Inflammatory macrophage (primary cell): ENCODE data around the gene ELAVL1.
A peak's percentile ranks its signal among the peaks of the same experiment; 100 is the strongest.

Source experiments
- DNase-seq, 2 donors: peaks; one replicate each; pipeline ENCODE4 v3.0.0-alpha.2; 2020 to 2022

The ELAVL1 gene

GRCh38 chr19:7983995-7984837, 21.2 kb downstream of the ELAVL1 start:
- no peak for DNase-seq

GRCh38 chr19:7983286-7983950, 22.0 kb downstream of the ELAVL1 start:
- no peak for DNase-seq

GRCh38 chr19:7982651-7983099, 22.8 kb downstream of the ELAVL1 start:
- DNase-seq: no peak

- no peak for DNase-seq
Observed at GRCh38 chr19:7982103-7982502, 23.3 kb downstream of the ELAVL1 start.

- DNase-seq: no peak
Observed at GRCh38 chr19:7981661-7982060, 23.8 kb downstream of the ELAVL1 start.

GRCh38 chr19:7981199-7981598, 24.2 kb downstream of the ELAVL1 start:
- no peak for DNase-seq

- DNase-seq: no peak
Observed at GRCh38 chr19:7980635-7981121, 24.8 kb downstream of the ELAVL1 start.

- no peak for DNase-seq
Observed at GRCh38 chr19:7980168-7980567, 25.3 kb downstream of the ELAVL1 start.

- DNase-seq: no peak
Observed at GRCh38 chr19:7979559-7979958, 25.9 kb downstream of the ELAVL1 start.

GRCh38 chr19:7979011-7979410, 26.4 kb downstream of the ELAVL1 start:
- no peak for DNase-seq

- no peak for DNase-seq
Observed at GRCh38 chr19:7978179-7978825, 27.1 kb downstream of the ELAVL1 start.

GRCh38 chr19:7977723-7978040, 27.8 kb downstream of the ELAVL1 start:
- DNase-seq: no peak

- DNase-seq: no peak
Observed at GRCh38 chr19:7977021-7977722, 28.3 kb downstream of the ELAVL1 start.

- no peak for DNase-seq
Observed at GRCh38 chr19:7976461-7976860, 29.0 kb downstream of the ELAVL1 start.

GRCh38 chr19:7975037-7975436, 30.4 kb downstream of the ELAVL1 start:
- no peak for DNase-seq

- DNase-seq: no peak
Observed at GRCh38 chr19:7973883-7974282, 31.6 kb downstream of the ELAVL1 start.

GRCh38 chr19:7971553-7972520, 33.6 kb downstream of the ELAVL1 start:
- no peak for DNase-seq

- peak; percentile 34 to 42 for DNase-seq
Observed at GRCh38 chr19:7970716-7971448, 34.6 kb downstream of the ELAVL1 start.

GRCh38 chr19:7969555-7969939, 35.9 kb downstream of the ELAVL1 start:
- no peak for DNase-seq

- no peak for DNase-seq
Observed at GRCh38 chr19:7968796-7969554, 36.5 kb downstream of the ELAVL1 start.
